HL-60 (cell line): ENCODE results near the gene DNASE2B.

ENCODE experiments used
- POLR2AphosphoS5 ChIP-seq: IDR thresholded peaks from 2 replicates; pipeline ENCODE4 v1.6.1; 2012; ENCODE audit warnings: low read depth
- REST ChIP-seq: IDR thresholded peaks from 2 replicates; pipeline ENCODE4 v1.6.1; 2012; ENCODE audit warnings: low read depth; ENCODE audit not compliant: insufficient replicate concordance
- SPI1 ChIP-seq: IDR thresholded peaks from 2 replicates; pipeline ENCODE4 v1.6.1; 2012; ENCODE audit warnings: low read depth, mild to moderate bottlenecking, borderline replicate concordance
- TF ChIP-seq, protein P1 (sequence below): IDR thresholded peaks from one replicate; pipeline ENCODE4 v1.5.1; 2011; ENCODE audit warnings: low read length, control low read depth, inconsistent platforms; ENCODE audit not compliant: insufficient read depth

DNA sequence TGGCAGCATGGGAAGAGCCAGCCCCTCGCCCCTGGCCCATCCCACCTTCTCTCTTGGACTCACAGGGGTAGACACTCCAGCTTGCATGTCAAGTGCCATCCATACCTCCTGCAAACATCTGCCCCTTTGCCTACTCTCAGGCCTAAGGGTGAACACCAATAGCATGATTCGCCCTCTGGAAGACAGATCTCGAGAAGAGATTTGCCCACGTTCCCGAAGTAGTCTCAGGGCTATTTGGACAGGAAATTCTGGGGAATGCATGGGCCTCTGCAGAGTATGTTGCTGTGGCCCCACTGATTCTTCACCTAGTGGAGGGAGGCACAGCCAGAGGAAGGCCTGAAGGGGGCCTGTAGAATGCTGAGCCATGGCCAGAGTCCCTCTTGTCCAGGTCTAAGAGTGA, 29.8 kb upstream of the DNASE2B start:
- TF ChIP-seq SPI1 (no peak), REST (no peak), POLR2AphosphoS5 (no peak)
- TF ChIP-seq, protein P1, sequence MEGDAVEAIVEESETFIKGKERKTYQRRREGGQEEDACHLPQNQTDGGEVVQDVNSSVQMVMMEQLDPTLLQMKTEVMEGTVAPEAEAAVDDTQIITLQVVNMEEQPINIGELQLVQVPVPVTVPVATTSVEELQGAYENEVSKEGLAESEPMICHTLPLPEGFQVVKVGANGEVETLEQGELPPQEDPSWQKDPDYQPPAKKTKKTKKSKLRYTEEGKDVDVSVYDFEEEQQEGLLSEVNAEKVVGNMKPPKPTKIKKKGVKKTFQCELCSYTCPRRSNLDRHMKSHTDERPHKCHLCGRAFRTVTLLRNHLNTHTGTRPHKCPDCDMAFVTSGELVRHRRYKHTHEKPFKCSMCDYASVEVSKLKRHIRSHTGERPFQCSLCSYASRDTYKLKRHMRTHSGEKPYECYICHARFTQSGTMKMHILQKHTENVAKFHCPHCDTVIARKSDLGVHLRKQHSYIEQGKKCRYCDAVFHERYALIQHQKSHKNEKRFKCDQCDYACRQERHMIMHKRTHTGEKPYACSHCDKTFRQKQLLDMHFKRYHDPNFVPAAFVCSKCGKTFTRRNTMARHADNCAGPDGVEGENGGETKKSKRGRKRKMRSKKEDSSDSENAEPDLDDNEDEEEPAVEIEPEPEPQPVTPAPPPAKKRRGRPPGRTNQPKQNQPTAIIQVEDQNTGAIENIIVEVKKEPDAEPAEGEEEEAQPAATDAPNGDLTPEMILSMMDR = no peak
